Loucy (cell line): ENCODE data around the gene TMSB10.

Experiments used
- CTCF ChIP-seq: fragments of 200-600 bp; sonication (generic); conservative IDR thresholded peaks from 2 replicates; pipeline ENCODE4 v1.5.1; 2014; ENCODE audit warnings: mild to moderate bottlenecking, antibody characterized with exemption, low read length
- EZH2phosphoT487 ChIP-seq: fragments of 200-600 bp; IDR thresholded peaks from 2 replicates; pipeline ENCODE4 v1.6.1; 2018; ENCODE audit warnings: antibody characterized with exemption, mild to moderate bottlenecking, moderate library complexity, borderline replicate concordance

GRCh38 chr2:84944295-84944909, 38.9 kb downstream of the TMSB10 start:
- TF ChIP-seq CTCF (no peak), EZH2phosphoT487 (no peak)
